PC-3 (cell line): Measurements from ENCODE around the gene PRC1.

Experiments used
- CTCF ChIP-seq: fragments of 300-600 bp; sonication (generic); conservative IDR thresholded peaks from 2 replicates; pipeline ENCODE4 v1.5.1; 2017; ENCODE audit warnings: antibody characterized with exemption, low read depth, mild to moderate bottlenecking, low read length
- EZH2 ChIP-seq: fragments of 300-600 bp; sonication (generic); IDR thresholded peaks from one replicate; pipeline ENCODE4 v1.6.1; 2017; ENCODE audit warnings: antibody characterized with exemption, mild to moderate bottlenecking, low read length; ENCODE audit not compliant: unreplicated experiment
- EZH2phosphoT487 ChIP-seq: fragments of 300-600 bp; sonication (generic); IDR thresholded peaks from 2 replicates; pipeline ENCODE4 v1.6.1; 2018; ENCODE audit warnings: mild to moderate bottlenecking, antibody characterized with exemption, low read length, borderline replicate concordance

- no peak for TF ChIP-seq CTCF
- TF ChIP-seq EZH2: no peak
- no peak for TF ChIP-seq EZH2phosphoT487
These were observed 38.6 kb downstream of the PRC1 start for GRCh38 chr15:90955624-90956273.
